H4 (cell line): ENCODE results near the gene ADAMTSL2. TPM values are rescaled to one million over a fixed set of nuclear protein-coding genes. Genes with fewer than 3 reads are reported as not detected.
A peak's percentile ranks its signal among the peaks of the same experiment; 100 is the strongest.

Experiments
- DNase-seq: peaks from one replicate; pipeline ENCODE4 v3.0.0-alpha.2; 2015; ENCODE audit warnings: low spot score
- total RNA-seq: library from RNA; depleted of rRNA; stranded (reverse); fragments of >200 nt; shearing (Covaris generic); gene quantifications from 2 replicates; pipeline ENCODE4 v1.2.3, GENCODE V29; 2014

The ADAMTSL2 gene
- total RNA-seq, 1 experiment from 2014 or later = not detected

- no peak for DNase-seq
Measured at GRCh38 chr9:133517711-133518110, 16.8 kb upstream of the ADAMTSL2 start.

DNA sequence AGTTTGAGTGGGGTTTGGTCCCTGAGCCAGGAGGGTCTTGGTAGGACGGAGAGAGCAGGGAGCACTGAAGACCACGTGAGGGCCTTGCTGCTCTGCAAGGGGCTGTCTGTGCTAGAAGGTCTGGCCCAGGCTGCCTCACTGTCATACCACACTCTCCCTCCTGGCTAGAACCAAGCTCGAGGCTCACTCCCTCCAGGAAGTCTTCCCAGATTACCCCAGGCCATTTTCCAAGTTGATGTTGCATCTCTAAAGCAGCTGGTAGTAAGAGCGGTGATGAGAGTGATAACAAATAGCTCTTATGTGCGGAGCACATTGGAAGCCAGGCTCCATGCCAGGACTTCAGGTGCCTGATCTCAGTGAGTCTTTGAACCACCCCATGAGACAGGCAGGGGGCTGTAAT lies 16.3 kb upstream of the ADAMTSL2 start:
- no peak for DNase-seq

DNA sequence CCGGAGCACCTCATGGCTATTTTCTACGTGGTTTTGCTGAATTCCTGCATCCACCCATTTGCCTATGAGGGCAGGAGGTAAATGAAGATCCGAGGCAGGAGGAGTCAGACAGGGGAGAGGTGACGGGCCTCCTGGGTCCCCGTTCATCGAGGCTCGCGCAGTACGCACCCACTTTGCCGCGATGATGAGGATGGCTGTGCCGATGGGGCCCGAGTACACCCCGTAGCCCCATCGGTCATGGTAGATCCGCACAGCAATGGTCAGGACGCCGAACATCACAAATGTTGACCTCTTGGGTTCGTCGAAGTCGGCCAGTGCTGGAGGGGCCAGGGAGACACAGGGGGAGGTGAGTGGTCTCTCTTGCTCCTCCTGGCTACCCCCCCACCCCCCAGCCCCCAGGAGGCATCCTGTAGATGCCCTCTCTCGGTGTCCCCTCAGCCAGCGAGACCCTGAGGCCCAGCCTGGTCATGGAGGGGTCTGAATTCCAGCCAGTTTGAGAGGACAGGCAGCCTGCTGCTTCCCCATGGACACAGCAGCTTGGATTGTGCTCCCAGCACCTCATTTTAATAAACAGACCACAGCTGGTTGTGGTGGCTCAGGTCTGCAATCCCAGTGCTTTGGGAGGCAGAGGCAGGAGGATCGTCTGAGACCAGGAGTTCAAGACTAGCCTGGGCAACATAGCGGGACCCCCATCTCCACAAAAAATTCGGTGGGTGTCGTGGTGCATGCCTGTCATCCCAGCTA lies 15.6 kb upstream of the ADAMTSL2 start:
- no peak for DNase-seq

- DNase-seq = no peak
Measured at GRCh38 chr9:133519693-133520092, 14.8 kb upstream of the ADAMTSL2 start.

- DNase-seq = no peak
Measured at GRCh38 chr9:133520121-133520835, 14.2 kb upstream of the ADAMTSL2 start.

GRCh38 chr9:133521122-133522072 lies 13.1 kb upstream of the ADAMTSL2 start:
- no peak for DNase-seq

DNA sequence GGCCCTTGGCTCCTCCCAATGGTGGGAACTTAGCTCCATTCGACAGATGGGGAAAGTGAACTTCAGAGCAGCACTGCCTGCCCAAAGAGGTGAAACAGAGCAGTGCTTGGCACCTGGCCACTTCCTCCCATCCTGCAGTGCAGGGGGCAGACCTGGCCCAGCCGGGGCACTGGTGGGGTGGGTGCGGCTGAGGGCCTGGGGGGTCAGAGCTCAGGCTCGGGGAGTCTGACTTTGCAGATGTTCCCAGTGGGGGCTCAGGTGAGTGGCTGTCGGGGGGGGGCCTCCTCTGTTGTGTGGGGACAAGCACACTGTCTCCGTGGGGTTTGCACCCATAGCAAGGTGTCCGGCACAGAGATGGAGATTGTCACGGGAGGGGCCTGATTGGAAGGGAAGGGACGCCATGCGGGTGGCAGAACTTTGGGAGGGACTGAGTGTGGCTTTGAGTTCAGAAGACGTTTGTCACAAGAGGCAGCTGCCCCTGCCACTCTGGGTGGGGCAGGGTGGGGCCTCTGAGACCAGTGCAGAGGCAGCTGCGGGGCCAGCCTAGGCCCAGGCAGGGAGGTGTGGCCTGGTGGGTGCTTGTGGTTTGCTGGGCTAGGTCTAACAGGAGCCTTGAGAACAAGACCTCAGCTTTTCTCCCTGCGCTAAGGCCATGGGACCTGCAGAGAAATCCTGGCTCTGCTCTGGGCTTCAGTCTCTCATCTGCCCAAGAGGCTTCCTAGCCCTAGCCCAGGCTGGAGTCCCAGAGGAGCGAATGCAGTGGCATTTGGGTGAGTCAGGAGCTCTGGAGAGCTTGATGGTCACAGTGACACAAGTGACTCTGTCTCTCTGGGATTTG lies 12.2 kb upstream of the ADAMTSL2 start:
- no peak for DNase-seq

DNA sequence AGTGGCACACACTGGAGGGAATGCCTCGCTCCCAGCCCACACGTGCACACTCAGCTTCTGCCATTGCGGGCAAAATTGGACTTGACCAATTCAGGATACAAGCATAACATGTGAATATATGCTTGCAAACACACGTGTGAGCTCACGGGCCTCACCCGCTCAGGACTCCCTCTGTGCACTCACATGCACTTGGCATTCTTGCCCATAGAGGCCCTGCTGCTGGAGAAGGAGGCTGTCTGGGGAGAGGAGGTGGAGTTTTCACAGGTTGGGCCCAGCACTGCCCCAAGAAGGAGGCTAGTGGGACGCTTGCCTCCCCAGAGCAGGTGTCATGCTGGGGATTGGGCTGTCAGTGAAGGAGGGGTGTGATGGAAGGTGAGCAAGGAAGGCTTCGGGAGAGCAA lies 11.4 kb upstream of the ADAMTSL2 start:
- DNase-seq = no peak

DNA sequence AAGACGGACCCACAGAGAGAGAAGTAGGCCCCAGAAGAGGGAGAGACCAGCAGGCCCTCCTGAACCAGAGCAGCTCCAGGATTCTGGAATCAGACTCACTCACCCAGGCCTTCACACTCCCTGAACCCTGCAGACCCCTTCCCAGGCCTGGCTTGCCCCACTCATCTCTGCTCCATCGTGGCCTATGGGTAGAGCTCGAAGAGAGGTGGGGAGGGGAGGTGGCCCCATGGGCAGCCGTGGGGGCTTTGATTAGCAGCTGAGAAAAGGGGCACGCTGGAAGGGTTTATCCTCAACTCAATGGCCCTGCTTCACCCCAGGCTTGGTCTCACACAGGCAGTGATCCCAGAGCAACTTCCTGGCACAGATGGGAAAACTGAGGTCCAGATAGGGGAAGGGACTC lies 10.4 kb upstream of the ADAMTSL2 start:
- no peak for DNase-seq

DNA sequence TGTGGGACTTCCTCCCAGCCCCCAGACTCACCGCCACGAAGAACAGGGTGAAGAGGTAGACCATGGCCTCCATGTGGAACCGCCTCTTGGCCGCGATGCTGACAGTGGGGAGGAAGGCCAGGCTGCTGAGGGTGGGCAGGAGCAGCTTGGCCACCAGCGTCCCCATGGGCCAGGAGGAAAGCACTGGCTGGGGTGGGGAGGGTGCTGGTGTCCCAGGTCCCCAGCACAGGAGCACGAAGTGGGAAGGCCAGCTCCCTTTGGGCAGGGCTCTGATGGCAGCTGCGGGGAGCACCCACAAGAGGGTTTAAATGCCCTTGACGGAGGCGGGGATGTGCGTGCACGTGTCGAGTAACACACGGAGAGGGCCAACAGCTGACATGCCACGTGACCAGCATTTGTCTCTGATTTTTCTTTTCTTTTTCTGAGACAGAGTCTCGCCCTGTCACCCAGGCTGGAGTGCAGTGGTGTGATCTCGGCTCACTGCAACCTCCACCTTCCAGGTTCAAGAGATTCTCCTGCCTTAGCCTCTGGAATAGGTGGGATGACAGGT lies 9.8 kb upstream of the ADAMTSL2 start, which contains the start of gene MYMK:
Gene MYMK (minus strand): TSS at position 281 of the 550 bp plus-strand sequence. CDS start 115 bp downstream, at position 166.
- no peak for DNase-seq

DNA sequence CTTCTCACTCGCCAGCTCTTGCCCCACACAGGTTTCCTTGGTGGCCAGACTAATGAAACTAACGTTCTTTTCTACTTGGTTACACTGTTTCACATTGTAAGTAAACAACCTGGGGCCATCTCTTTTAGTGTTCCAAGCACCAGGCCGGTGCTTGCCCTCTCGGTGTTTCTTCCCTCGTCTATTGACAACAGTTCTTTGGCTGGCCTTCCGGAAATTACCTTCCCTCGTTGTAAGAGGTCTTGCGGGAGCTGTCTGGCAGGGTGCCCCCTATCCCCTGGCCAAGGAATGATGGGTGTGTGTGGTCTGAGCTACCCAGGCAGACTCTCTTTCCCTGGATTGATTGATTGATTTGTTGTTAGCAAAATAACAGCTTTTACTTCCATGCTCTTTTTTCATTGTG lies 8.8 kb upstream of the ADAMTSL2 start:
- no peak for DNase-seq

DNA sequence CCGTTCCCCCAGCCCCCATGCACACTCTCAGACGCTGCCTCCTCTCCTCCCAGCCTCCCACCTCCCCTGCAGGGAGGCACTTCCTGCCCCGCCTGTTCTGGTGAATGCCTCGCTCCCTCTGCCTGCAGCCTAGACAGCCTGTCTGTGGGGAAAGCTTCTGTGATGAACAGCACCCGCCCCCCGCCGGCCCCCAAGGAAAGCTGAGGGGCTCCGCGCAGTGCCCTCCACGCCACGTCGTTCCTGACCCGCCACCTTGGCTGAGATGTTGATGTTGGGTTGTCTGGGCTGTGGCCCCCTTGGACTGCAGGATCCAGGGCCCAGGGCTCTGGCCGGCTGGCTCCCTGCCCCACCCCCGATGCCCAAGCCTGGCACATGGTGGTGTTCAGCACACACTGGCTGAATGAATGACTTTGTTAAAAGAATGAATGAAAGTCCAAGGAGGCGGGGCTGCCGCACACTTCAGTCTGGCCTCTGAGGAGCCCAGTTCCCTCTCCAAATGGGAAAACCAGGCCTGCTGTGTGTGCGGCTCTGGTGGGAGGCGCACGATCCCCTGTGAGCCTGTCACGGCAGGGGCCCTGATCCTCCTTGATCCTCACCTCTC lies 7.7 kb upstream of the ADAMTSL2 start:
- no peak for DNase-seq

DNA sequence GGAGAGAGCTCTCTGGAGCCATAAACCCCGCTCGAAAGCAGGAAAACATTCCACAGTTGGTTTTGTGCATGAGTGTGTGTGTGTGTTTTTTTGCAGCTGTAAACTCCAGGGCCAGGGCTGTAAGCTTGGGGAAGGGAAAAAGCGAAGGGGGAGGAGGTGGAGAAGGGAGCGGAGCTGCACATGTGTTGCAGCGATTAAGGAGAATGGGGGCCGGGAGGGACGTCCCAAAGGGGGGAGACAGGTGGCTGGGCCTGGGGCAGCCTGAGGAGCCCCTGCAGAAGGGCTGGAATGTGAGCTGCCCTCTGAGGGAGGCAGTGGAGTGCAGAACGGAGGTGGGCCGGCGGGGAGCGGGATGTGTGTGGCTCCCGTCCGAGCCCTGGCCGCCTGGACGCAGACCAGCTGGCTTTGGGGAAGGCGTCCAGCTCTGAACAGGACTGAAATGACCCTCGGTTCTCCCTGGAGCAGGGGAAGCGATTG lies 7.0 kb upstream of the ADAMTSL2 start:
- no peak for DNase-seq

DNA sequence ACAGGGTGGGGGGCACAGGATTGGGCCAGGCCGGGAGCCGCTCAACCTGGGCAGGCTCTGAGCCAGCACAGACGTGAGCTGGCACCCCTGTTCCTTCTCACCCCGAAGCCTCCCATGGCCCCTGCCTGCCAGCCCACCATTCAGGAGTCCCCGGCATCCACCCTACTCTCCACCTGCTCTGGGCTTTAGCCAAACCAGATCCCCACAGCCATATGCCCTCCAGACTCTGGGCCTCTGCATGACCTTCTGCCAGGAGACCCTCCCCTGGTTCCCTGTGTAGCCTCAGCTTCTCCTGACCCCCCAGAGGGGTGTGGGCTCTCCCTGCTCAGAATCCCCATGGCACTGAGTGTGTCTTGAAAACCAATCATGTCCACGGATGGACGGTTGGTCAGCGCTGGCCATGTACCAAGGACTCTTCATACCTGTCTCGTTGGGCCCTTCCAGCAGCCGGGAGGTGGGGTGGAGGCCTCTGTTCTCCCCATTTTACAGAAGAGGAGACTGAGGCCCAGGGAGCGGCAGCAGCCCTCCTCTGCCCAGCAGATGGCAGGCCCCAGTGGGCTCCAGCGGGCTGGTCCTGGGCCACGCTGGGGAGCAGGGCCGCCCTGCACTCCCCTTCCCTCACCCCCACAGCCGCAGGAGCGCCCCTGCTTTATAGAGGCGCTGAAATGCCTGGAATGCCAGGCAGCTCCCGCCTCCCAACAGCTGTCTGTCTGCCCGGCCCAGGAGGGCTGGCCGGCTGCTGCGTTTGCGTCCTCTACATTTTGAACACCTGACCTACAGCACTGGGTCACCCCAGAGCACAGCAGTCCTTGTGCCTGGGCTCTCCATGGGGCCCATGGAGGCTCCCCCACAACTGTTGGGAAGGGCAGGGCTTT lies 6.3 kb upstream of the ADAMTSL2 start:
- no peak for DNase-seq

DNA sequence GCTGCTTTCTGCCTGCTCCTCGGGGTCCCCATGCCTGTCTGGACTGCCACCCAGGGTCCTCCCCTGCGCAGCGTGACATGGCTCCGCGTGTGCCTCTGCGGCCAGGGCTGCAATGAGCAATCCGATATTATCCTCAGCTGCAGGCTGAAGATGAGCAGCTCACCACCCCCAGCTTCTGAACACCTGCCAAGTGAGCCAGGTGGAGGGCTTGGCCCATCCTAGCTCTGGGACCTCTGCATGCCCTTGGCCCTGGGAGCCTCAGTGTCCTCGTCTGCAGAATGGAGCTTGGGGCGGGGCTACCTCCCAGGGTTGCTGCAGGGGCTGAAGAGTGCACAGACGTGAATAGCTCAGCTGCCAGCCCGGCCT lies 5.6 kb upstream of the ADAMTSL2 start:
- DNase-seq = no peak

- no peak for DNase-seq
Measured at GRCh38 chr9:133529457-133529856, 5.0 kb upstream of the ADAMTSL2 start.

- no peak for DNase-seq
Measured at GRCh38 chr9:133529874-133530273, 4.6 kb upstream of the ADAMTSL2 start.

GRCh38 chr9:133531293-133531692 lies 3.2 kb upstream of the ADAMTSL2 start:
- DNase-seq = no peak

DNA sequence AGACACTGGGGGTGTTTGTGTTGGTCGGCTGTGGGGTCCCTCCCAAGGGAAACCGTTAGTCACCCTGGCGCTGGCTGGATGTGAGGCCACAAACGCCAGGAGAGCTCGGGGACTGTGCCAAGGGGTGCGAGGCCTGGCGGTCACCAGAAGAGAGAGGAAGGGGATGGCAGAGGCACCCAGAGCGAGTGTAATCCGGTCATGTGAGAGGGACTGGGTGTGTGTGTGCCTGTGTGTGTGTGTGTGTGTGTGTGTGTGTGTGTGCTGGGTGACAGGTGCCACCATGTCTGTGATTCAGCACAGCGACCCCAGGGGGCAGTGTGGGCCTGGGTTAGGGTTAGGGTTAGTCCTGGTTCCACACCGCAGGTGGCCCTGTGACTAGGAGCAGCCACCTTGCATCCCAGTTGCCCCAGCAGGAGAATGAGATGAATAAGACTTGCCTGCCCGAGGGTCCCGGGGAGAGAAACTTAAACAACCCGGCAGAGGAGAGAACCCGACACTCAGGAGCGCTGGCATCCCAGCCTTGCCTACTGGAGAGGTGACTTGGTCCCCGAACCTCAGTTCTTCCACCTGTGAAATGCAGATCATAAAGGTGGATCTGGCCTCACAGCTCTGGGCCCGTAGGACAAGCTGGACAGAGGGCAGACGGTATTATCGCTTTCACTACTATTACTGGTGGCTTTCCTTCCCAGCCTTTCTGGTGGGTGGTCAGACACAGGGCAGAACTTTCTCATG lies 1.4 kb upstream of the ADAMTSL2 start:
- DNase-seq = peak; percentile 46
